HCT116 (cell line): ENCODE data around the gene KRTAP5-5. TPM values are rescaled to one million over a fixed set of nuclear protein-coding genes. Genes with fewer than 3 reads are reported as not detected.

Experiments
- ATAC-seq: fragments of 200-7000 bp; cut with Tn5 transposase; 2 replicates; pipeline ENCODE4 v1.9.1; 2020; ENCODE audit warnings: mild to moderate bottlenecking, moderate library complexity
- BruUV-seq: library from RNA; stranded (reverse); fragments of 400-500 nt; replicated peaks from 2 replicates; lab custom pipeline; 2021; lab: Mats Ljungman, UMichigan
- CTCF ChIA-PET: fragments of 300-600 bp; sonication (Branson Sonifier 250); formaldehyde crosslinking; loops from one replicate; lab custom pipeline; 2021; ENCODE audit warnings: antibody characterized with exemption; lab: Charles Lee
- POLR2A ChIA-PET: fragments of 300-600, 350-600 bp; sonication (Branson Sonifier 250); formaldehyde crosslinking; loops from one replicate; lab custom pipeline; 2021; ENCODE audit warnings: antibody characterized with exemption; lab: Charles Lee
- RAD21 ChIA-PET, 2 experiments: fragments of 300-600 bp; sonication (Branson Sonifier 250); formaldehyde crosslinking; loops; one replicate each; lab custom pipeline; 2023; ENCODE audit warnings: low total read pairs in 2 of 2; ENCODE audit not compliant: uncharacterized antibody in 2 of 2, unreplicated experiment in 2 of 2, low non-redundant PET in 1 of 2; lab: Charles Lee
- DNase-seq: peaks from one replicate; pipeline ENCODE4 v3.0.0-alpha.2; 2010; ENCODE audit warnings: low read depth, low spot score
- H2AFZ ChIP-seq: fragments of 200-600 bp; shearing (Covaris generic), sonication (generic); 2 replicates; pipeline ENCODE4 v1.6.1; 2017; ENCODE audit warnings: low read depth, mixed run types, mixed read lengths, antibody characterized with exemption, low read length; ENCODE audit not compliant: poor library complexity, severe bottlenecking
- H3K27ac ChIP-seq: 2 replicates; pipeline ENCODE4 v1.5.1; 2012; ENCODE audit warnings: low read depth, low read length
- H3K27me3 ChIP-seq: fragments of 200-600 bp; sonication (generic); 2 replicates; pipeline ENCODE4 v1.6.1; 2016; ENCODE audit warnings: mixed run types, low read length, mixed read lengths; ENCODE audit not compliant: insufficient read depth
- H3K36me3 ChIP-seq, 2 experiments: fragments of 200-500 bp in 1 of 2; fragments of 200-600 bp in 1 of 2; sonication (Bioruptor generic) in 1 of 2; sonication (generic) in 1 of 2; 2 replicates each; pipeline versions ENCODE4 v1.5.1 to v1.6.1; 2014 to 2016; ENCODE audit warnings: low read length in 2 of 2, inconsistent platforms in 1 of 2, mixed read lengths in 1 of 2, mixed run types in 1 of 2; ENCODE audit not compliant: insufficient read depth in 2 of 2, control insufficient read depth in 1 of 2
- H3K4me1 ChIP-seq, 2 experiments: fragments of 200-600 bp in 1 of 2; sonication (generic) in 1 of 2; 2 replicates each; pipeline versions ENCODE4 v1.5.1 to v1.6.1; 2012 to 2017; ENCODE audit warnings: low read length in 2 of 2, inconsistent platforms in 1 of 2, mild to moderate bottlenecking in 1 of 2, mixed read lengths in 1 of 2, mixed run types in 1 of 2, moderate library complexity in 1 of 2; ENCODE audit not compliant: insufficient read depth in 2 of 2, control insufficient read depth in 1 of 2
- H3K4me2 ChIP-seq: fragments of 200-600 bp; sonication (generic); 2 replicates; pipeline ENCODE4 v1.6.1; 2017; ENCODE audit warnings: mixed run types, low read length, mixed read lengths
- H3K4me3 ChIP-seq, 2 experiments: fragments of 200-600 bp in 1 of 2; sonication (generic) in 1 of 2; replicated peaks in 1 of 2; 2 replicates each; pipeline ENCODE4 v1.5.1; 2011 to 2016; ENCODE audit warnings: low read length in 2 of 2, control low read depth in 1 of 2, low read depth in 1 of 2, mild to moderate bottlenecking in 1 of 2, mixed read lengths in 1 of 2, mixed run types in 1 of 2
- H3K79me2 ChIP-seq: fragments of 200-600 bp; sonication (generic); 2 replicates; pipeline ENCODE4 v1.6.1; 2017; ENCODE audit warnings: mild to moderate bottlenecking, mixed run types, low read length, moderate library complexity, mixed read lengths; ENCODE audit not compliant: insufficient read depth
- H3K9ac ChIP-seq: fragments of 200-600 bp; sonication (generic); 2 replicates; pipeline ENCODE4 v1.6.1; 2016; ENCODE audit warnings: low read length, mixed read lengths
- H3K9me2 ChIP-seq: fragments of 200-600 bp; sonication (generic), shearing (Covaris generic); 2 replicates; pipeline ENCODE4 v1.6.1; 2017; ENCODE audit warnings: mixed run types, mild to moderate bottlenecking, moderate library complexity; ENCODE audit not compliant: insufficient read depth
- H3K9me3 ChIP-seq, 2 experiments: fragments of 200-500 bp in 1 of 2; fragments of 200-600 bp in 1 of 2; sonication (Bioruptor generic) in 1 of 2; sonication (generic) in 1 of 2; 2 replicates each; pipeline ENCODE4 v1.6.1; 2014 to 2017; ENCODE audit warnings: low read length in 2 of 2, mixed read lengths in 2 of 2, inconsistent platforms in 1 of 2, low read depth in 1 of 2, mild to moderate bottlenecking in 1 of 2, mixed run types in 1 of 2, moderate library complexity in 1 of 2; ENCODE audit not compliant: control insufficient read depth in 1 of 2, insufficient read depth in 1 of 2
- H4K20me1 ChIP-seq: fragments of 200-600 bp; sonication (generic), shearing (Covaris generic); 2 replicates; pipeline ENCODE4 v1.6.1; 2017; ENCODE audit warnings: mixed run types, mild to moderate bottlenecking, moderate library complexity; ENCODE audit not compliant: insufficient read depth
- ATF3 ChIP-seq: IDR thresholded peaks from 2 replicates; pipeline ENCODE4 v1.6.1; 2012
- CBX3 ChIP-seq: IDR thresholded peaks from 2 replicates; pipeline ENCODE4 v1.6.1; 2012; ENCODE audit warnings: low read depth
- CEBPB ChIP-seq: IDR thresholded peaks from 2 replicates; pipeline ENCODE4 v1.6.1; 2012; ENCODE audit warnings: low read depth
- CTCF ChIP-seq, 3 experiments: fragments of 200-600 bp in 1 of 3; sonication (generic) in 1 of 3; IDR thresholded peaks in 2 of 3; conservative IDR thresholded peaks in 1 of 3; 2 replicates each; pipeline ENCODE4 v1.5.1; 2012 to 2017; ENCODE audit warnings: low read depth in 2 of 3, low read length in 2 of 3, antibody characterized with exemption in 1 of 3, borderline replicate concordance in 1 of 3, control low read depth in 1 of 3, mild to moderate bottlenecking in 1 of 3, mixed read lengths in 1 of 3, mixed run types in 1 of 3, moderate library complexity in 1 of 3; ENCODE audit not compliant: insufficient read depth in 1 of 3
- EGR1 ChIP-seq: IDR thresholded peaks from 2 replicates; pipeline ENCODE4 v1.6.1; 2012; ENCODE audit warnings: low read depth
- ELF1 ChIP-seq: IDR thresholded peaks from 2 replicates; pipeline ENCODE4 v1.6.1; 2012; ENCODE audit warnings: low read depth, borderline replicate concordance
- EZH2 ChIP-seq: fragments of 200-600 bp; sonication (generic); IDR thresholded peaks from 2 replicates; pipeline ENCODE4 v1.6.1; 2017; ENCODE audit warnings: antibody characterized with exemption, mixed run types
- EZH2phosphoT487 ChIP-seq: fragments of 200-600 bp; IDR thresholded peaks from 2 replicates; pipeline ENCODE4 v1.6.1; 2018; ENCODE audit warnings: antibody characterized with exemption, borderline replicate concordance
- JUND ChIP-seq: IDR thresholded peaks from 2 replicates; pipeline ENCODE4 v1.6.1; 2012
- MAX ChIP-seq: IDR thresholded peaks from 2 replicates; pipeline ENCODE4 v1.6.1; 2012
- POLR2A ChIP-seq: IDR thresholded peaks from 2 replicates; pipeline ENCODE4 v1.7.0; 2011; ENCODE audit warnings: borderline replicate concordance; ENCODE audit not compliant: insufficient read depth, insufficient read length; ENCODE audit errors: extremely low read depth
- POLR2AphosphoS5 ChIP-seq: IDR thresholded peaks from 2 replicates; pipeline ENCODE4 v1.6.1; 2011; ENCODE audit warnings: mild to moderate bottlenecking, low read depth, low read length, moderate library complexity
- REST ChIP-seq: IDR thresholded peaks from 2 replicates; pipeline ENCODE4 v1.6.1; 2012; ENCODE audit warnings: low read depth
- SIN3A ChIP-seq: IDR thresholded peaks from 2 replicates; pipeline ENCODE4 v1.6.1; 2012; ENCODE audit warnings: low read depth
- SP1 ChIP-seq: IDR thresholded peaks from 2 replicates; pipeline ENCODE4 v1.6.1; 2012; ENCODE audit warnings: low read depth
- SRF ChIP-seq: IDR thresholded peaks from 2 replicates; pipeline ENCODE4 v1.6.1; 2012; ENCODE audit warnings: low read depth
- TCF7L2 ChIP-seq: IDR thresholded peaks from 2 replicates; pipeline ENCODE4 v1.7.0; 2011; ENCODE audit warnings: borderline replicate concordance, inconsistent platforms; ENCODE audit not compliant: insufficient read depth, insufficient read length; ENCODE audit errors: extremely low read depth
- YY1 ChIP-seq: IDR thresholded peaks from 2 replicates; pipeline ENCODE4 v1.6.1; 2011; ENCODE audit warnings: low read length, low read depth, moderate library complexity, mild to moderate bottlenecking; ENCODE audit not compliant: insufficient replicate concordance; ENCODE audit errors: extremely low read depth
- ZFX ChIP-seq: fragments of 450-650 bp; IDR thresholded peaks from 2 replicates; pipeline ENCODE4 v1.6.1; 2017
- ZNF274 ChIP-seq: fragments of 200-500 bp; sonication (Bioruptor generic); IDR thresholded peaks from 2 replicates; pipeline ENCODE4 v1.6.1; 2014; ENCODE audit warnings: mild to moderate bottlenecking, low read depth, low read length, inconsistent platforms
- intact Hi-C: fragments of 100-400 bp; cut with micrococcal nuclease; formaldehyde crosslinking; loops from 2 replicates; pipeline ENCODE4 v1.10.0; 2022
- total RNA-seq: library from RNA; stranded (reverse); gene quantifications from one replicate; pipeline ENCODE4 v1.2.1, GENCODE V29; 2021; ENCODE audit not compliant: unreplicated experiment

The KRTAP5-5 gene
- total RNA-seq, 1 experiment from 2014 or later, result not detected

GRCh38 chr11:1589996-1590395, 39.6 kb upstream of the KRTAP5-5 start:
- Histone ChIP-seq H2AFZ (no peak overlapping the region), H3K4me3 (no peak overlapping the region), H3K27me3 (peaks cover 17% of the 10 kb centered on the region; the same call in 1 of the 2 replicates), H3K79me2 (no peaks in the 10 kb centered on the region), H3K9ac (no peak overlapping the region), H3K4me1 (no peaks in the 10 kb centered on the region), H3K9me3 (no peaks in the 10 kb centered on the region), H3K27ac (no peak overlapping the region), H4K20me1 (no peaks in the 10 kb centered on the region), H3K36me3 (no peaks in the 10 kb centered on the region), H3K4me2 (no peak overlapping the region), H3K9me2 (no peaks in the 10 kb centered on the region)
- no peak for TF ChIP-seq EZH2
- TF ChIP-seq CTCF (IDR thresholded peaks at IDR 0.05 in 2 of 3, conservative IDR thresholded peaks at IDR 0.05 in 1 of 3; ENCODE audit: borderline replicate concordance in 1 of 3, insufficient read depth in 1 of 3, low read depth in 2 of 3, low read length in 2 of 3), result no peak
- TF ChIP-seq TCF7L2, result no peak
- no peak for TF ChIP-seq CBX3
- TF ChIP-seq MAX, result no peak
- no peak for TF ChIP-seq EGR1
- no peak for TF ChIP-seq ZNF274
- no peak for TF ChIP-seq SRF
- no peak for TF ChIP-seq SIN3A
- no peak for TF ChIP-seq YY1
- TF ChIP-seq ELF1, result no peak
- no peak for TF ChIP-seq ZFX
- TF ChIP-seq REST, result no peak
- TF ChIP-seq CEBPB, result no peak
- TF ChIP-seq JUND, result no peak
- no peak for TF ChIP-seq ATF3
- no peak for TF ChIP-seq SP1
- no peak for TF ChIP-seq EZH2phosphoT487
- no peak for TF ChIP-seq POLR2AphosphoS5
- no peak for TF ChIP-seq POLR2A
- ChIA-PET RAD21 (no interaction called here), CTCF (interaction anchor here (1.6 to 2.0 kb wide), 2 partner anchors 15 to 43 kb away, joined by 4 to 6 read pairs; no protein-coding TSS in a partner anchor), POLR2A (no interaction called here)
- intact Hi-C loops, result no loop called here
- ATAC-seq (no peak), DNase-seq (no peak)
- BruUV-seq, result no TSS peak
